Measurements from ENCODE around the gene METRN. TPM values are rescaled to one million over a fixed set of nuclear protein-coding genes. Genes with fewer than 3 reads are reported as not detected.
A peak's percentile ranks its signal among the peaks of the same experiment; 100 is the strongest.

The METRN gene
- total and polyA plus RNA-seq, 4 donors: 10.9 to 67.3 (median 41.5) TPM

DNA sequence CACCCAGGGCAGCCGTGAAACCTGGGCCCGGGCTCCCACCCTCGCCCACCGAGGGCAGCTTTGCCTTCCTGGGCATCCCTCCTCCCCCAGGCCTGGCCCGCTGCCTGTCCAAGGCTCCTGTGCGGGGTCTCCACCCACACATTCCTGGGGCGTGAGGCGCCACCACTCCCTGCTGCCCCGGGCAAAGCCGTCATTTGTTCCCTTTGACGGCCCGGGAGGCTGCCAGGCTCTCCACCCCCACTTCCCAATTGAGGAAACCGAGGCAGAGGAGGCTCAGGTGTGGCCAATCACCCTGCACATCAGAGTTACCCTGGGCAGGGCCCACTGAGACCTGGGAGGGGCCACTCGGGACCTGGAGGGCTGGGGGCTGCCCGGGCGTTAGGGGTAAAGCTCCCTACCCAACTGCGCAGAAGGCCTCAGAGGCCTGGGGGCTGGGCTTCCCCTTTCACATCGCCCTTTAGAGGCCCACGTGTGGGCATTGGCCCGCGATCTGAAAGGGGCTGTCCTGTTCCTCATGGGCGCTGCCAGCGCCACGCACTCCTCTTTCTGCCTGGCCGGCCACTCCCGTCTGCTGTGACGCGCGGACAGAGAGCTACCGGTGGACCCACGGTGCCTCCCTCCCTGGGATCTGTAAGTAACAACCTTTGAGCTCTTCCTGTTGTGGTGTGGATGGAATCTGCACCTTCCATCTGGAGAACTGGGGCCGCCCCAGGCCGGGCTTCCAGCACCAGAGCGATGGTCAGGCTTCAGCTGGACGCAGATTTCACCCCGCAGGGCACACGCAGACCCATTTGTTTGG lies 45.8 kb downstream of the METRN start, which contains the start of gene MSLN:
MSLN (plus strand) TSS at position 190 of the 799 bp plus-strand sequence. CDS start 1,947 bp downstream, outside the sequence.
- 69 to 84% methylated on average over 37 of the region's 37 CpGs for WGBS, 2 donors
- peaks cover 0 to 3% (median 0%) of the 10 kb centered on the region in 4 donors for H3K9me3 ChIP-seq (ENCODE audit: control insufficient read depth in 4 of 4, insufficient read depth in 3 of 4, low read length in 3 of 4)
- ATAC-seq (ENCODE audit: insufficient read depth, low FRiP score) (peak; percentile 59), DNase-seq (peak in 1 of 3 donors; percentile 51)
- TF ChIP-seq, protein P1, sequence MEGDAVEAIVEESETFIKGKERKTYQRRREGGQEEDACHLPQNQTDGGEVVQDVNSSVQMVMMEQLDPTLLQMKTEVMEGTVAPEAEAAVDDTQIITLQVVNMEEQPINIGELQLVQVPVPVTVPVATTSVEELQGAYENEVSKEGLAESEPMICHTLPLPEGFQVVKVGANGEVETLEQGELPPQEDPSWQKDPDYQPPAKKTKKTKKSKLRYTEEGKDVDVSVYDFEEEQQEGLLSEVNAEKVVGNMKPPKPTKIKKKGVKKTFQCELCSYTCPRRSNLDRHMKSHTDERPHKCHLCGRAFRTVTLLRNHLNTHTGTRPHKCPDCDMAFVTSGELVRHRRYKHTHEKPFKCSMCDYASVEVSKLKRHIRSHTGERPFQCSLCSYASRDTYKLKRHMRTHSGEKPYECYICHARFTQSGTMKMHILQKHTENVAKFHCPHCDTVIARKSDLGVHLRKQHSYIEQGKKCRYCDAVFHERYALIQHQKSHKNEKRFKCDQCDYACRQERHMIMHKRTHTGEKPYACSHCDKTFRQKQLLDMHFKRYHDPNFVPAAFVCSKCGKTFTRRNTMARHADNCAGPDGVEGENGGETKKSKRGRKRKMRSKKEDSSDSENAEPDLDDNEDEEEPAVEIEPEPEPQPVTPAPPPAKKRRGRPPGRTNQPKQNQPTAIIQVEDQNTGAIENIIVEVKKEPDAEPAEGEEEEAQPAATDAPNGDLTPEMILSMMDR (IDR thresholded peaks at IDR 0.05; ENCODE audit: control extremely low read depth, extremely low read depth): no peak
- H3K36me3 ChIP-seq (ENCODE audit: control insufficient read depth in 4 of 4, insufficient read depth in 4 of 4, low read length in 4 of 4): no peaks in the 10 kb centered on the region
- H3K4me3 ChIP-seq: no peak within 1 kb of the TSS
- peak within 1 kb of the TSS in 1 of 2 donors; percentile 84 for H3K27ac ChIP-seq (ENCODE audit: low read depth in 1 of 2, low read length in 1 of 2)
- peaks cover 0 to 5% (median 2%) of the 10 kb centered on the region in 5 donors for H3K4me1 ChIP-seq (ENCODE audit: control insufficient read depth in 5 of 5, insufficient read depth in 5 of 5, low read length in 5 of 5)
- no peak within 1 kb of the TSS for H3K9ac ChIP-seq (ENCODE audit: insufficient read depth in 1 of 2, low read length in 2 of 2)
- H3K27me3 ChIP-seq (ENCODE audit: control insufficient read depth in 3 of 3, insufficient read depth in 3 of 3, low read length in 2 of 3): no peaks in the 10 kb centered on the region

GRCh38 chr16:761625-762513 lies 47.0 kb downstream of the METRN start:
- WGBS, 2 donors: 64 to 78% methylated on average over 16 to 22 of the region's 22 CpGs
- H3K36me3 ChIP-seq (ENCODE audit: control insufficient read depth in 4 of 4, insufficient read depth in 4 of 4, low read length in 4 of 4): no peaks in the 10 kb centered on the region
- H3K9me3 ChIP-seq (ENCODE audit: control insufficient read depth in 4 of 4, insufficient read depth in 3 of 4, low read length in 3 of 4): no peaks in the 10 kb centered on the region
- no peak overlapping the region for H3K27ac ChIP-seq (ENCODE audit: low read depth in 1 of 2, low read length in 1 of 2)
- TF ChIP-seq, protein P1 (IDR thresholded peaks at IDR 0.05; ENCODE audit: control extremely low read depth, extremely low read depth): no peak
- H3K27me3 ChIP-seq (ENCODE audit: control insufficient read depth in 3 of 3, insufficient read depth in 3 of 3, low read length in 2 of 3): no peaks in the 10 kb centered on the region
- H3K9ac ChIP-seq (ENCODE audit: insufficient read depth in 1 of 2, low read length in 2 of 2): no peak overlapping the region
- peaks cover 0 to 5% (median 2%) of the 10 kb centered on the region in 5 donors for H3K4me1 ChIP-seq (ENCODE audit: control insufficient read depth in 5 of 5, insufficient read depth in 5 of 5, low read length in 5 of 5)
- ATAC-seq (ENCODE audit: insufficient read depth, low FRiP score): no peak
- no peak for DNase-seq
- no peak overlapping the region for H3K4me3 ChIP-seq

DNA sequence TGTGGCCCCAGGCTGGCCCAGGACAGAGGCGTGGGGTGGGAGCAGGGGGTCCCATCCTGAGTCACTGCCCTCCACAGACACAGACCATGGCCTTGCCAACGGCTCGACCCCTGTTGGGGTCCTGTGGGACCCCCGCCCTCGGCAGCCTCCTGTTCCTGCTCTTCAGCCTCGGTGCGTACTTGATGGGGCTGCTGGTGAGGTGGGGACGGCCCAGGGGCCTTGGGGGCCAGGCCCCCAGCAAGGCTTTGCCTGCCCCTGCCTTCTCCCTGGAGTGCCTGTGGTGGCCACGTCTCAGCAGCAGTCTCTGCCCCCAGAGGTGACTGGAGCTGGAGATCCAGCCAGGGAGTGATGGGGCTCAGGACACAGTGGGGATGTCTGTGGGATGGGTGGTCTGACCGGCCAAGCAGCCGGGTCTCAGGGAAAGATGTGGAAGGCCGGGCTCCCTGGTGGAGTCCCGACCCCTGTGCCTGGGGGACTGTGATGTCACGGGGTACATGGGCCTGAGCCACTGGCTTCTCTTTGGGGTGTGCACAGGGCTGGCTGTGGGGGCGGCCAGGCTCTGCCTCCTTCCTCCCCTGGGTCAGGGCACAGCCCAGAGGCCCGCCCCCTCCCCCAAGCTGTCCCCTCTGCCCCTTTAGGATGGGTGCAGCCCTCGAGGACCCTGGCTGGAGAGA lies 47.8 kb downstream of the METRN start:
- Histone ChIP-seq H3K36me3 (ENCODE audit: control insufficient read depth in 4 of 4, insufficient read depth in 4 of 4, low read length in 4 of 4) (no peaks in the 10 kb centered on the region), H3K27me3 (ENCODE audit: control insufficient read depth in 3 of 3, insufficient read depth in 3 of 3, low read length in 2 of 3) (no peaks in the 10 kb centered on the region), H3K4me3 (no peak overlapping the region), H3K27ac (ENCODE audit: low read depth in 1 of 2, low read length in 1 of 2) (no peak overlapping the region), H3K4me1 (ENCODE audit: control insufficient read depth in 5 of 5, insufficient read depth in 5 of 5, low read length in 5 of 5) (peaks cover 0 to 5% (median 2%) of the 10 kb centered on the region in 5 donors), H3K9me3 (ENCODE audit: control insufficient read depth in 4 of 4, insufficient read depth in 3 of 4, low read length in 3 of 4) (no peaks in the 10 kb centered on the region), H3K9ac (ENCODE audit: insufficient read depth in 1 of 2, low read length in 2 of 2) (no peak overlapping the region)
- no peak for ATAC-seq (ENCODE audit: insufficient read depth, low FRiP score)
- WGBS, 2 donors: 80 to 81% methylated on average over 17 of the region's 17 CpGs
- DNase-seq: no peak
- TF ChIP-seq, protein P1 (IDR thresholded peaks at IDR 0.05; ENCODE audit: control extremely low read depth, extremely low read depth): no peak

Data from lung (tissue), 12 donors.